B cell (primary cell): ENCODE measurements around the gene CFAP54.

Source experiments
- CTCF ChIP-seq: fragments of 200-600 bp; IDR thresholded peaks from one replicate; pipeline ENCODE4 v1.8.0; 2022; ENCODE audit warnings: antibody characterized with exemption, mild to moderate bottlenecking
- EZH2 ChIP-seq: IDR thresholded peaks from 2 replicates; pipeline ENCODE4 v1.6.1; 2012; ENCODE audit warnings: borderline replicate concordance, low read depth, mild to moderate bottlenecking, moderate library complexity, low read length; ENCODE audit not compliant: insufficient read depth, poor library complexity, severe bottlenecking

- no peak for TF ChIP-seq CTCF
- no peak for TF ChIP-seq EZH2
These were observed 387.6 kb downstream of the CFAP54 start for GRCh38 chr12:96876966-96877365.
